Adrenal gland (tissue), 5 donors: ENCODE measurements around the gene GLIPR1L2.

Experiments
- POLR2A ChIP-seq, 2 donors: fragments of 450-650 bp; IDR thresholded peaks; one replicate each; pipeline ENCODE4 v1.6.1; 2017; ENCODE audit warnings: antibody characterized with exemption in 2 of 2, mild to moderate bottlenecking in 2 of 2, moderate library complexity in 1 of 2
- TF ChIP-seq, protein P1 (sequence below), 6 experiments: fragments of 450-650 bp in 4 of 6; fragments of 200-600 bp in 2 of 6; sonication (generic) in 1 of 6; IDR thresholded peaks; 1 replicate in 5 of 6; 2 replicates in 1 of 6; pipeline versions ENCODE4 v1.5.1 to v1.8.0; 2016 to 2021; ENCODE audit warnings: antibody characterized with exemption in 6 of 6, mild to moderate bottlenecking in 2 of 6, moderate library complexity in 1 of 6
- donor health status: DM: no; HTN: no; CAD: no.

DNA sequence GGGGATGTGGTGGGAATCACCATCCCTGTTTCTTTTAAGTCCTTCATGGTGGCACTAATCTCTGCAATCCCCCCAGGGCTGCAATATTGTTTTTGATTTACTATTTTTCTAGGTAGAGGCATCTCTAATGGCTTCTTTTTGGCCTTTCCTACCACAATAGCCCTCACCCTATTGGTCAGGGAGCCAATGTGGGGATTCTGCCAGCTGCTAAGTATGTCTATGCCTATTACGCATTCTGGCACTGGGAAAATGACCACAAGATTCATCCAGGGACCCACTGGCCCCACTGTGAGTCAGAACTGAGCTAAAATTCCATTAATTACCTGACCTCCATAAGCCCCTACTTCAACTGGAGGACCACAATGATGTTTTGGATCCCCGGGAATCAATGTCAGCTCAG is 15.9 kb upstream of the GLIPR1L2 start:
- TF ChIP-seq, protein P1, sequence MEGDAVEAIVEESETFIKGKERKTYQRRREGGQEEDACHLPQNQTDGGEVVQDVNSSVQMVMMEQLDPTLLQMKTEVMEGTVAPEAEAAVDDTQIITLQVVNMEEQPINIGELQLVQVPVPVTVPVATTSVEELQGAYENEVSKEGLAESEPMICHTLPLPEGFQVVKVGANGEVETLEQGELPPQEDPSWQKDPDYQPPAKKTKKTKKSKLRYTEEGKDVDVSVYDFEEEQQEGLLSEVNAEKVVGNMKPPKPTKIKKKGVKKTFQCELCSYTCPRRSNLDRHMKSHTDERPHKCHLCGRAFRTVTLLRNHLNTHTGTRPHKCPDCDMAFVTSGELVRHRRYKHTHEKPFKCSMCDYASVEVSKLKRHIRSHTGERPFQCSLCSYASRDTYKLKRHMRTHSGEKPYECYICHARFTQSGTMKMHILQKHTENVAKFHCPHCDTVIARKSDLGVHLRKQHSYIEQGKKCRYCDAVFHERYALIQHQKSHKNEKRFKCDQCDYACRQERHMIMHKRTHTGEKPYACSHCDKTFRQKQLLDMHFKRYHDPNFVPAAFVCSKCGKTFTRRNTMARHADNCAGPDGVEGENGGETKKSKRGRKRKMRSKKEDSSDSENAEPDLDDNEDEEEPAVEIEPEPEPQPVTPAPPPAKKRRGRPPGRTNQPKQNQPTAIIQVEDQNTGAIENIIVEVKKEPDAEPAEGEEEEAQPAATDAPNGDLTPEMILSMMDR (IDR thresholded peaks at IDR 0.05), result no peak
- no peak for TF ChIP-seq POLR2A (IDR thresholded peaks at IDR 0.05)
